Left renal cortex interstitium (tissue), 4 donors: ENCODE measurements around the gene C2orf74. TPM values are rescaled to one million over a fixed set of nuclear protein-coding genes. Genes with fewer than 3 reads are reported as not detected.

Source experiments
- DNase-seq, 4 donors: peaks; one replicate each; pipeline ENCODE4 v3.0.0-alpha.2; 2013; ENCODE audit warnings: low read depth in 4 of 4, low spot score in 2 of 4, missing footprints in 1 of 4
- polyA plus RNA-seq, 4 donors: library from polyadenylated mRNA; unstranded; fragments of 120-200 nt; gene quantifications; one replicate each; pipeline ENCODE4 v1.2.1, GENCODE V29; 2013; ENCODE audit not compliant: insufficient read length in 4 of 4

C2orf74 gene
- polyA plus RNA-seq, 4 donors = 26.5 to 57.8 (median 40.5) TPM

GRCh38 chr2:61210332-61210981 lies 48.5 kb downstream of the C2orf74 start:
- no peak for DNase-seq

- DNase-seq = no peak
Measured at GRCh38 chr2:61214171-61214570, 52.2 kb downstream of the C2orf74 start.

Other genes with a start within 250 kb of the C2orf74 start
- 10 to 100 TPM; 23.6 to 32.4 (median 29.6) TPM for gene PEX13, start 144.5 kb upstream of the C2orf74 start, polyA plus RNA-seq
- 10 to 100 TPM in 3 of 4 donors, 1 to 10 TPM in 1; 9.8 to 12.1 (median 10.4) TPM for gene PUS10, start 143.9 kb upstream of the C2orf74 start, polyA plus RNA-seq
- 10 to 100 TPM; 10.6 to 29.2 (median 18.5) TPM for gene SANBR, start 96.3 kb upstream of the C2orf74 start, polyA plus RNA-seq